ENCODE results near the gene STX16. TPM values are rescaled to one million over a fixed set of nuclear protein-coding genes. Genes with fewer than 3 reads are reported as not detected.

STX16 gene
- total RNA-seq, 1 experiment from 2014 or later: 41.9 TPM

- H3K27me3 ChIP-seq (ENCODE audit: control insufficient read depth, insufficient read depth, low read length): no peaks in the 10 kb centered on the region
- BruUV-seq (replicated peaks): no TSS peak
- ChIA-PET CTCF (no interaction called here), POLR2A (no interaction called here)
- H3K27ac ChIP-seq (ENCODE audit: low read length): no peak overlapping the region
- H3K4me3 ChIP-seq (ENCODE audit: low read depth in 2 of 2, low read length in 2 of 2): no peak overlapping the region
- H3K4me1 ChIP-seq (ENCODE audit: control insufficient read depth, insufficient read depth, low read length): no peaks in the 10 kb centered on the region
- DNase-seq (ENCODE audit: low read depth, low spot score) (no peak), ATAC-seq (no peak)
- TF ChIP-seq TCF7L2 (IDR thresholded peaks at IDR 0.05; ENCODE audit: low read depth, low read length) (no peak), CTCF (IDR thresholded peaks at IDR 0.05) (no peak), SIN3A (IDR thresholded peaks at IDR 0.05; ENCODE audit: borderline replicate concordance, insufficient read depth, low read depth, low read length) (no peak), POLR2AphosphoS5 (IDR thresholded peaks at IDR 0.05; ENCODE audit: low read depth, low read length) (no peak)
- TF ChIP-seq, protein P1, sequence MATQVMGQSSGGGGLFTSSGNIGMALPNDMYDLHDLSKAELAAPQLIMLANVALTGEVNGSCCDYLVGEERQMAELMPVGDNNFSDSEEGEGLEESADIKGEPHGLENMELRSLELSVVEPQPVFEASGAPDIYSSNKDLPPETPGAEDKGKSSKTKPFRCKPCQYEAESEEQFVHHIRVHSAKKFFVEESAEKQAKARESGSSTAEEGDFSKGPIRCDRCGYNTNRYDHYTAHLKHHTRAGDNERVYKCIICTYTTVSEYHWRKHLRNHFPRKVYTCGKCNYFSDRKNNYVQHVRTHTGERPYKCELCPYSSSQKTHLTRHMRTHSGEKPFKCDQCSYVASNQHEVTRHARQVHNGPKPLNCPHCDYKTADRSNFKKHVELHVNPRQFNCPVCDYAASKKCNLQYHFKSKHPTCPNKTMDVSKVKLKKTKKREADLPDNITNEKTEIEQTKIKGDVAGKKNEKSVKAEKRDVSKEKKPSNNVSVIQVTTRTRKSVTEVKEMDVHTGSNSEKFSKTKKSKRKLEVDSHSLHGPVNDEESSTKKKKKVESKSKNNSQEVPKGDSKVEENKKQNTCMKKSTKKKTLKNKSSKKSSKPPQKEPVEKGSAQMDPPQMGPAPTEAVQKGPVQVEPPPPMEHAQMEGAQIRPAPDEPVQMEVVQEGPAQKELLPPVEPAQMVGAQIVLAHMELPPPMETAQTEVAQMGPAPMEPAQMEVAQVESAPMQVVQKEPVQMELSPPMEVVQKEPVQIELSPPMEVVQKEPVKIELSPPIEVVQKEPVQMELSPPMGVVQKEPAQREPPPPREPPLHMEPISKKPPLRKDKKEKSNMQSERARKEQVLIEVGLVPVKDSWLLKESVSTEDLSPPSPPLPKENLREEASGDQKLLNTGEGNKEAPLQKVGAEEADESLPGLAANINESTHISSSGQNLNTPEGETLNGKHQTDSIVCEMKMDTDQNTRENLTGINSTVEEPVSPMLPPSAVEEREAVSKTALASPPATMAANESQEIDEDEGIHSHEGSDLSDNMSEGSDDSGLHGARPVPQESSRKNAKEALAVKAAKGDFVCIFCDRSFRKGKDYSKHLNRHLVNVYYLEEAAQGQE (IDR thresholded peaks at IDR 0.05; ENCODE audit: insufficient read depth in 1 of 2, low read depth in 2 of 2, low read length in 1 of 2): no peak
- intact Hi-C loops (cut with micrococcal nuclease; ENCODE audit: unreplicated experiment) (no loop called here), in situ Hi-C loops (cut with HindIII; ENCODE audit: low pct_unique_long_range_greater_than_20kb, low sequenced_read_pairs) (no loop called here)
- H3K9me3 ChIP-seq (ENCODE audit: control insufficient read depth, insufficient read depth, low read depth, low read length): no peaks in the 10 kb centered on the region
- H3K36me3 ChIP-seq (ENCODE audit: control insufficient read depth, insufficient read depth, low read length): peaks cover 18% of the 10 kb centered on the region
These were observed 16.9 kb downstream of the STX16 start for GRCh38 chr20:58667975-58668374.

DNA sequence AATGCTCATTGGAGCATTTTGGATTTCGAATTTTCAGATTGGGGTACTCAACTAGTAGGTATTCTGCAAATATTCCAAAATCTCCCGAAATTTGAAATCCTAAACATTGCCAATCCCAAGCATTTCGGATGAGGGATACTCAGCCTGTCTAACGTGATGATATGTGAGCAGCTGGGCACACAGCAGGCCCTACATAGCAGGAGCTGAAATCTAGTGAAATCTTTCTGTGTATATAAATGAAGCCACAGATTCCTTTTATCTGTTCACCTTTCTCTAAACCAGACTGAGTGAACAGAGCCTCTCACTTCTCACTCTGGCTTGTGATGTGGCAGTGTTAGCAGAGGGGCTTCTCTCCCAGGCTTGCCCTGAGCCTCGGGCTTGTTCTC is 17.8 kb downstream of the STX16 start:
- in situ Hi-C loops (cut with HindIII; ENCODE audit: low pct_unique_long_range_greater_than_20kb, low sequenced_read_pairs) (no loop called here), intact Hi-C loops (cut with micrococcal nuclease; ENCODE audit: unreplicated experiment) (no loop called here)
- DNase-seq (ENCODE audit: low read depth, low spot score) (no peak), ATAC-seq (no peak)
- ChIA-PET CTCF (no interaction called here), POLR2A (no interaction called here)
- Histone ChIP-seq H3K4me1 (ENCODE audit: control insufficient read depth, insufficient read depth, low read length) (no peaks in the 10 kb centered on the region), H3K36me3 (ENCODE audit: control insufficient read depth, insufficient read depth, low read length) (peaks cover 23% of the 10 kb centered on the region), H3K27ac (ENCODE audit: low read length) (no peak overlapping the region), H3K9me3 (ENCODE audit: control insufficient read depth, insufficient read depth, low read depth, low read length) (no peaks in the 10 kb centered on the region), H3K4me3 (ENCODE audit: low read depth in 2 of 2, low read length in 2 of 2) (no peak overlapping the region), H3K27me3 (ENCODE audit: control insufficient read depth, insufficient read depth, low read length) (no peaks in the 10 kb centered on the region)
- BruUV-seq (replicated peaks): no TSS peak
- no peak for TF ChIP-seq POLR2AphosphoS5 (IDR thresholded peaks at IDR 0.05; ENCODE audit: low read depth, low read length)
- no peak for TF ChIP-seq SIN3A (IDR thresholded peaks at IDR 0.05; ENCODE audit: borderline replicate concordance, insufficient read depth, low read depth, low read length)
- no peak for TF ChIP-seq CTCF (IDR thresholded peaks at IDR 0.05)
- TF ChIP-seq TCF7L2 (IDR thresholded peaks at IDR 0.05; ENCODE audit: low read depth, low read length): no peak
- TF ChIP-seq, protein P1 (IDR thresholded peaks at IDR 0.05; ENCODE audit: insufficient read depth in 1 of 2, low read depth in 2 of 2, low read length in 1 of 2): no peak
